ENCODE results near the gene MAP3K12.

DNA sequence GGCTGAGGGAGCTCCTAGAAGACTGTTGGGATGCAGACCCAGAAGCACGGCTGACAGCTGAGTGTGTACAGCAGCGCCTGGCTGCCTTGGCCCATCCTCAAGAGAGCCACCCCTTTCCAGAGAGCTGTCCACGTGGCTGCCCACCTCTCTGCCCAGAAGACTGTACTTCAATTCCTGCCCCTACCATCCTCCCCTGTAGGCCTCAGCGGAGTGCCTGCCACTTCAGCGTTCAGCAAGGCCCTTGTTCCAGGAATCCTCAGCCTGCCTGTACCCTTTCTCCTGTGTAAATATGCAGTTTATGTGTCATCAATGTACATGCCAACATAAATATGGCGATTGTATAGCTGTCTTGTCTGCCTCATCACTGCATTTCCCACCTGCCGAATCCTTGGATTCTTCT lies 68.1 kb downstream of the MAP3K12 start:
- TF ChIP-seq ZNF274 (IDR thresholded peaks at IDR 0.05; ENCODE audit: low read depth, low read length) (no peak), SUZ12 (IDR thresholded peaks at IDR 0.05; ENCODE audit: extremely low read depth, insufficient read depth, insufficient read length) (no peak), YY1 (IDR thresholded peaks at IDR 0.05; ENCODE audit: insufficient read depth, insufficient read length) (no peak)
